Midbrain (tissue), 1 donor: ENCODE results near the gene SHKBP1.
"Not testable (repeated sequence)": the region's sequence is repeated elsewhere in the genome, so short reads cannot be mapped to it uniquely, and the experiment has no call there.

Experiments used
- DNase-seq: peaks from one replicate; lab custom pipeline; 2025; lab: John Stamatoyannopoulos, UW

SHKBP1 gene

GRCh38 chr19:40555978-40556689, 20.5 kb upstream of the SHKBP1 start:
- no peak for DNase-seq

- no peak for DNase-seq
Observed at GRCh38 chr19:40556953-40557530, 19.6 kb upstream of the SHKBP1 start.

- no peak for DNase-seq
Observed at GRCh38 chr19:40559394-40559793, 17.3 kb upstream of the SHKBP1 start.

GRCh38 chr19:40560092-40560507, 16.6 kb upstream of the SHKBP1 start:
- DNase-seq, result no peak

GRCh38 chr19:40561947-40562346, 14.7 kb upstream of the SHKBP1 start:
- DNase-seq, result no peak

GRCh38 chr19:40564535-40564934, 12.1 kb upstream of the SHKBP1 start:
- not testable (repeated sequence) for DNase-seq

GRCh38 chr19:40565355-40565754, 11.3 kb upstream of the SHKBP1 start:
- no peak for DNase-seq

GRCh38 chr19:40565910-40566495, 10.7 kb upstream of the SHKBP1 start:
- DNase-seq, result no peak

- DNase-seq, result no peak
Observed at GRCh38 chr19:40567040-40567749, 9.5 kb upstream of the SHKBP1 start.

GRCh38 chr19:40567750-40568494, 8.8 kb upstream of the SHKBP1 start:
- DNase-seq, result no peak

- peak; percentile 98 for DNase-seq
Observed at GRCh38 chr19:40570313-40571004, 6.2 kb upstream of the SHKBP1 start.

- no peak for DNase-seq
Observed at GRCh38 chr19:40571005-40571318, 5.7 kb upstream of the SHKBP1 start.

- DNase-seq, result no peak
Observed at GRCh38 chr19:40571831-40572495, 4.7 kb upstream of the SHKBP1 start.

GRCh38 chr19:40575326-40575725, 1.3 kb upstream of the SHKBP1 start:
- no peak for DNase-seq

- no peak for DNase-seq
Observed at GRCh38 chr19:40576151-40576584, 505 bp upstream of the SHKBP1 start.

GRCh38 chr19:40578442-40578908, 1.8 kb downstream of the SHKBP1 start:
- no peak for DNase-seq

- DNase-seq, result no peak
Observed at GRCh38 chr19:40580619-40581018, 3.9 kb downstream of the SHKBP1 start.

GRCh38 chr19:40581531-40581930, 4.9 kb downstream of the SHKBP1 start:
- no peak for DNase-seq

GRCh38 chr19:40582467-40582866, 5.8 kb downstream of the SHKBP1 start:
- DNase-seq, result no peak

- DNase-seq, result no peak
Observed at GRCh38 chr19:40583283-40583682, 6.6 kb downstream of the SHKBP1 start.

- DNase-seq, result no peak
Observed at GRCh38 chr19:40584007-40584406, 7.3 kb downstream of the SHKBP1 start.
